PC-3 (cell line): ENCODE data around the gene TNFRSF11A. TPM values are rescaled to one million over a fixed set of nuclear protein-coding genes. Genes with fewer than 3 reads are reported as not detected.

ENCODE experiments used
- ATAC-seq: fragments of 200-7000 bp; cut with Tn5 transposase; 2 replicates; pipeline ENCODE4 v1.9.1; 2020; ENCODE audit warnings: mild to moderate bottlenecking, moderate library complexity
- BruUV-seq: library from RNA; stranded (reverse); fragments of 400-500 nt; replicated peaks from 2 replicates; lab custom pipeline; 2021; lab: Mats Ljungman, UMichigan
- CTCF ChIA-PET: fragments of 300-600 bp; sonication (Branson Sonifier 250); formaldehyde crosslinking; loops from one replicate; lab custom pipeline; 2022; ENCODE audit warnings: antibody characterized with exemption; lab: Charles Lee
- POLR2A ChIA-PET: fragments of 300-600 bp; sonication (Branson Sonifier 250); formaldehyde crosslinking; loops from one replicate; lab custom pipeline; 2022; ENCODE audit warnings: antibody characterized with exemption; ENCODE audit not compliant: unreplicated experiment; lab: Charles Lee
- DNase-seq: peaks from one replicate; pipeline ENCODE4 v3.0.0-alpha.2; 2015
- H2AFZ ChIP-seq: fragments of 300-600 bp; sonication (generic); 2 replicates; pipeline ENCODE4 v1.6.0; 2016; ENCODE audit warnings: antibody characterized with exemption, low read length
- H3F3A ChIP-seq: fragments of 300-600 bp; sonication (generic); one replicate; pipeline ENCODE4 v1.6.0; 2017; ENCODE audit warnings: antibody characterized with exemption, low read length, control low read depth, mild to moderate bottlenecking; ENCODE audit not compliant: unreplicated experiment
- H3K27ac ChIP-seq: fragments of 300-600 bp; sonication (generic); 2 replicates; pipeline ENCODE4 v1.5.1; 2016; ENCODE audit warnings: mild to moderate bottlenecking, low read length
- H3K27me3 ChIP-seq: fragments of 300-600 bp; sonication (generic); 2 replicates; pipeline ENCODE4 v1.6.1; 2016; ENCODE audit warnings: low read length, mixed read lengths
- H3K36me3 ChIP-seq: fragments of 300-600 bp; sonication (generic); 2 replicates; pipeline ENCODE4 v1.6.1; 2016; ENCODE audit warnings: low read depth, mixed run types, low read length, mixed read lengths
- H3K4me1 ChIP-seq: fragments of 300-600 bp; sonication (generic); 2 replicates; pipeline ENCODE4 v1.5.1; 2016; ENCODE audit warnings: low read length; ENCODE audit not compliant: insufficient read depth
- H3K4me2 ChIP-seq: fragments of 300-600 bp; sonication (generic); 2 replicates; pipeline ENCODE4 v1.6.0; 2016; ENCODE audit warnings: low read length
- H3K4me3 ChIP-seq: fragments of 300-600 bp; sonication (generic); 2 replicates; pipeline ENCODE4 v1.5.1; 2016; ENCODE audit warnings: mild to moderate bottlenecking, low read length, mixed read lengths
- H3K79me2 ChIP-seq: fragments of 300-600 bp; sonication (generic); 2 replicates; pipeline ENCODE4 v1.6.1; 2017; ENCODE audit warnings: low read length, mixed read lengths
- H3K9ac ChIP-seq: fragments of 300-600 bp; sonication (generic); 2 replicates; pipeline ENCODE4 v1.6.0; 2016; ENCODE audit warnings: mild to moderate bottlenecking, low read length
- H3K9me2 ChIP-seq: fragments of 300-600 bp; sonication (generic); replicated peaks from 2 replicates; pipeline ENCODE4 v1.6.1; 2016; ENCODE audit warnings: mixed run types, low read length, mixed read lengths
- H3K9me3 ChIP-seq: fragments of 300-600 bp; sonication (generic); 2 replicates; pipeline ENCODE4 v1.6.1; 2016; ENCODE audit warnings: low read length, mixed read lengths
- H4K20me1 ChIP-seq: fragments of 300-600 bp; sonication (generic); 2 replicates; pipeline ENCODE4 v1.6.1; 2016; ENCODE audit warnings: low read length, mixed read lengths
- EZH2 ChIP-seq: fragments of 300-600 bp; sonication (generic); IDR thresholded peaks from one replicate; pipeline ENCODE4 v1.6.1; 2017; ENCODE audit warnings: antibody characterized with exemption, mild to moderate bottlenecking, low read length; ENCODE audit not compliant: unreplicated experiment
- EZH2phosphoT487 ChIP-seq: fragments of 300-600 bp; sonication (generic); IDR thresholded peaks from 2 replicates; pipeline ENCODE4 v1.6.1; 2018; ENCODE audit warnings: mild to moderate bottlenecking, antibody characterized with exemption, low read length, borderline replicate concordance
- intact Hi-C: fragments of 100-400 bp; cut with micrococcal nuclease; formaldehyde crosslinking; loops from 2 replicates; pipeline ENCODE4 v1.9.0; 2023
- total RNA-seq: library from RNA; depleted of rRNA; stranded (reverse); fragments of >200 nt; gene quantifications from 2 replicates; pipeline ENCODE4 v1.2.3, GENCODE V29; 2014
- TF ChIP-seq, protein P1 (sequence below): fragments of 300-600 bp; sonication (generic); conservative IDR thresholded peaks from 2 replicates; pipeline ENCODE4 v1.5.1; 2017; ENCODE audit warnings: antibody characterized with exemption, low read depth, mild to moderate bottlenecking, low read length

TNFRSF11A gene
- total RNA-seq, 1 experiment from 2014 or later, result 26.5 TPM

DNA sequence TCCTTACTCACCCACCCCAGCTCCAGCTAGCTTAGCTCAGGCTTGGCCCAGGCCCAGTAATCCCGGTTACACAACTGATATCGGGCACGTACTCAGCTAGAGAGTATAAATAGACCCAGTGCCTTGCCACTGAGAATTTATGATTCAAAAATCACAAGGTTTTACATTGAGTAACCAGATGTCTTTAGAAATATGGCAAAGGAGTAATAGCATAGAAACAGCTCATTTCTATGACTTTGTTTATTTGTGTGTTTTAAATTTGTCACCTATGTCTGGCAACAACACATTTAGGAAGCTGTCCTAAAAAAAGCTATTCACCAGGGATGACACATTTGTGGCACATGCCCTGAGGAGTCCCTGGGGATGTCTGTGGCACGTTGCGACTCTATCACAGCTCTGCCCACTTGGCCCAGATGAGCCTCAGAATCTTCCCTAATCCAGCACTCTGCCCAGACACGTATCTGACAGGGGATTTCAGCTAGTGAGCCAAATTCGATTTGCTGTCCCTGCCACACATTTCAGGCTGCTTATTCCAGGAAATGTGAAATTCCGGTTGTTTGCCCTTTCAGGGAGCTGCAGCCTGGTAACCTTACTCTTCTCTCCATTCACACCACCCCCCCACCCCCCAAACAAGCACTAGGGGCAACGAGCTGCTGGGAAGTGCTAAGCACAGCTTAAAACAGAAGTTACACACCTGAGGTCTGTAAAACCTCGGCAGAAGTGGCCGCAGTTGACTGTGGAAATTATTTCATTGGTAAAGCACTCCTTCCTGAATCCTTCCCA lies 112.3 kb downstream of the TNFRSF11A start:
- TF ChIP-seq EZH2, result no peak
- TF ChIP-seq, protein P1, sequence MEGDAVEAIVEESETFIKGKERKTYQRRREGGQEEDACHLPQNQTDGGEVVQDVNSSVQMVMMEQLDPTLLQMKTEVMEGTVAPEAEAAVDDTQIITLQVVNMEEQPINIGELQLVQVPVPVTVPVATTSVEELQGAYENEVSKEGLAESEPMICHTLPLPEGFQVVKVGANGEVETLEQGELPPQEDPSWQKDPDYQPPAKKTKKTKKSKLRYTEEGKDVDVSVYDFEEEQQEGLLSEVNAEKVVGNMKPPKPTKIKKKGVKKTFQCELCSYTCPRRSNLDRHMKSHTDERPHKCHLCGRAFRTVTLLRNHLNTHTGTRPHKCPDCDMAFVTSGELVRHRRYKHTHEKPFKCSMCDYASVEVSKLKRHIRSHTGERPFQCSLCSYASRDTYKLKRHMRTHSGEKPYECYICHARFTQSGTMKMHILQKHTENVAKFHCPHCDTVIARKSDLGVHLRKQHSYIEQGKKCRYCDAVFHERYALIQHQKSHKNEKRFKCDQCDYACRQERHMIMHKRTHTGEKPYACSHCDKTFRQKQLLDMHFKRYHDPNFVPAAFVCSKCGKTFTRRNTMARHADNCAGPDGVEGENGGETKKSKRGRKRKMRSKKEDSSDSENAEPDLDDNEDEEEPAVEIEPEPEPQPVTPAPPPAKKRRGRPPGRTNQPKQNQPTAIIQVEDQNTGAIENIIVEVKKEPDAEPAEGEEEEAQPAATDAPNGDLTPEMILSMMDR, result no peak
- no peak for TF ChIP-seq EZH2phosphoT487
- no peaks in the 10 kb centered on the region for H3F3A ChIP-seq
- H3K4me1 ChIP-seq, result no peaks in the 10 kb centered on the region; the same call in 1 of the 2 replicates
- POLR2A ChIA-PET, result no interaction called here
- no peak overlapping the region for H3K4me2 ChIP-seq
- no peak overlapping the region for H2AFZ ChIP-seq
- no peak overlapping the region for H3K27ac ChIP-seq
- CTCF ChIA-PET, result no interaction called here
- H3K27me3 ChIP-seq, result no peaks in the 10 kb centered on the region
- H3K9me2 ChIP-seq, result no peaks in the 10 kb centered on the region
- H3K36me3 ChIP-seq, result no peaks in the 10 kb centered on the region
- peak; percentile 15 for ATAC-seq
- intact Hi-C loops, result no loop called here
- H3K79me2 ChIP-seq, result no peaks in the 10 kb centered on the region
- H4K20me1 ChIP-seq, result no peaks in the 10 kb centered on the region
- DNase-seq, result peak; percentile 55
- H3K4me3 ChIP-seq, result no peak overlapping the region
- no TSS peak for BruUV-seq
- H3K9me3 ChIP-seq, result no peaks in the 10 kb centered on the region
- H3K9ac ChIP-seq, result no peak overlapping the region

DNA sequence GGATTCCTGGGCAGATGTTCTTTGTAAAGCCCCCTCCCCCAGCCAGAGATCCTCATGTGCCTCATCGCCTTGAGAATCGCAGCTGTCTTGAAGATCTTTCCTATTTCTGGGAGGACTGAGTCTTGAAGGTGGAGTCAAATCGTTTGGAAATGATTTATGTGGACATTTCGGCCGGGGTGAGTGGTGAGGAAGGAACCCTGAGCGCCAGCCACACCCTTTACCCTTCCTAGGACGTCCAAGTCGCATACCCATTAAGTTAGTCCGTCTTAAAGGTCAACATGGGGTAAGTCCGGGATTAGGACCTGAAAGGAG lies 112.9 kb downstream of the TNFRSF11A start:
- ChIA-PET POLR2A (no interaction called here), CTCF (no interaction called here)
- no peak overlapping the region for H2AFZ ChIP-seq
- H3F3A ChIP-seq, result no peaks in the 10 kb centered on the region
- no peaks in the 10 kb centered on the region for H3K9me2 ChIP-seq
- no peak overlapping the region for H3K4me3 ChIP-seq
- TF ChIP-seq EZH2phosphoT487 (no peak), EZH2 (no peak)
- TF ChIP-seq, protein P1, result no peak
- no peaks in the 10 kb centered on the region for H4K20me1 ChIP-seq
- H3K36me3 ChIP-seq, result no peaks in the 10 kb centered on the region
- no peak overlapping the region for H3K27ac ChIP-seq
- intact Hi-C loops, result no loop called here
- H3K4me2 ChIP-seq, result no peak overlapping the region
- DNase-seq (no peak), ATAC-seq (no peak)
- no peak overlapping the region for H3K9ac ChIP-seq
- H3K4me1 ChIP-seq, result no peaks in the 10 kb centered on the region; the same call in 1 of the 2 replicates
- no peaks in the 10 kb centered on the region for H3K27me3 ChIP-seq
- no peaks in the 10 kb centered on the region for H3K9me3 ChIP-seq
- no peaks in the 10 kb centered on the region for H3K79me2 ChIP-seq
- BruUV-seq, result no TSS peak

DNA sequence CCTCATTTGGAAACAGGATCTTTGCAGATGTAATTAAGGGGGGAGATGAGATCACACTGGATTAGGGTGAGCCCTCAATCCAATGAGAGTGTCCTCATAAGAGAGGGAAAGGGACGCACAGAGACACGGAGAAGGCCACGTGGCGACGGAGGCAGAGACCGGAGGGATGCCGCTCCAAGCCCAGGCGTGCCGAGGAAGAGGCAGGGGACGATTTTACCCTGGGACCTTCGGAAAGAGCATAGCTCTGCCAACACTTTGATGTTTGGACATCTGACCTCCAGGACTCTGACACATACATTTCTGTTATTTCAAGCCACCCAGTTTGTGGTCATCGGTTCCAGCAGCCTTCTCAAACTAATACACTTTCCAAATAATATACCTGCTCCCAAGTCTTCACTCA lies 113.3 kb downstream of the TNFRSF11A start:
- no peaks in the 10 kb centered on the region for H4K20me1 ChIP-seq
- no peaks in the 10 kb centered on the region for H3F3A ChIP-seq
- H3K27ac ChIP-seq, result no peak overlapping the region
- DNase-seq (no peak), ATAC-seq (no peak)
- TF ChIP-seq EZH2 (no peak), EZH2phosphoT487 (no peak)
- TF ChIP-seq, protein P1, result no peak
- no peaks in the 10 kb centered on the region for H3K9me2 ChIP-seq
- CTCF ChIA-PET, result no interaction called here
- H3K27me3 ChIP-seq, result no peaks in the 10 kb centered on the region
- BruUV-seq, result no TSS peak
- no peaks in the 10 kb centered on the region; the same call in 1 of the 2 replicates for H3K4me1 ChIP-seq
- H3K4me2 ChIP-seq, result no peak overlapping the region
- no peak overlapping the region for H2AFZ ChIP-seq
- H3K9me3 ChIP-seq, result no peaks in the 10 kb centered on the region
- H3K9ac ChIP-seq, result no peak overlapping the region
- POLR2A ChIA-PET, result no interaction called here
- intact Hi-C loops, result no loop called here
- H3K79me2 ChIP-seq, result no peaks in the 10 kb centered on the region
- H3K36me3 ChIP-seq, result no peaks in the 10 kb centered on the region
- no peak overlapping the region for H3K4me3 ChIP-seq
